ENCODE data around the gene RAP1GDS1.
"Not testable (repeated sequence)": the region's sequence is repeated elsewhere in the genome, so short reads cannot be mapped to it uniquely, and the experiment has no call there.

The RAP1GDS1 gene

GRCh38 chr4:98262431-98262830, 1.2 kb downstream of the RAP1GDS1 start:
- TF ChIP-seq GATA1 (IDR thresholded peaks at IDR 0.05; ENCODE audit: low read depth, low read length) (no peak), POLR2A (IDR thresholded peaks at IDR 0.05; ENCODE audit: low read length) (no peak)

GRCh38 chr4:98267498-98267897, 6.3 kb downstream of the RAP1GDS1 start:
- TF ChIP-seq GATA1 (IDR thresholded peaks at IDR 0.05; ENCODE audit: low read depth, low read length) (no peak), POLR2A (IDR thresholded peaks at IDR 0.05; ENCODE audit: low read length) (no peak)
- DNase-seq: no peak

More at GRCh38 chr4:98262431-98262830, 1.2 kb downstream of the RAP1GDS1 start:
- no peak for DNase-seq

- no peak for DNase-seq
- TF ChIP-seq GATA1 (IDR thresholded peaks at IDR 0.05; ENCODE audit: low read depth, low read length) (no peak), POLR2A (IDR thresholded peaks at IDR 0.05; ENCODE audit: low read length) (no peak)
These were observed 14.0 kb downstream of the RAP1GDS1 start for GRCh38 chr4:98275145-98275544.

GRCh38 chr4:98283219-98284189, 22.3 kb downstream of the RAP1GDS1 start:
- DNase-seq: no peak
- no peak for TF ChIP-seq GATA1 (IDR thresholded peaks at IDR 0.05; ENCODE audit: low read depth, low read length)
- TF ChIP-seq POLR2A (IDR thresholded peaks at IDR 0.05; ENCODE audit: low read length): no peak

- no peak for TF ChIP-seq POLR2A (IDR thresholded peaks at IDR 0.05; ENCODE audit: low read length)
- TF ChIP-seq GATA1 (IDR thresholded peaks at IDR 0.05; ENCODE audit: low read depth, low read length): no peak
These were observed 23.5 kb downstream of the RAP1GDS1 start for GRCh38 chr4:98284640-98285046.

GRCh38 chr4:98285676-98286075, 24.5 kb downstream of the RAP1GDS1 start:
- no peak for DNase-seq
- TF ChIP-seq GATA1 (IDR thresholded peaks at IDR 0.05; ENCODE audit: low read depth, low read length): no peak
- TF ChIP-seq POLR2A (IDR thresholded peaks at IDR 0.05; ENCODE audit: low read length): no peak

More at GRCh38 chr4:98284640-98285046, 23.5 kb downstream of the RAP1GDS1 start:
- no peak for DNase-seq

- no peak for DNase-seq
- TF ChIP-seq POLR2A (IDR thresholded peaks at IDR 0.05; ENCODE audit: low read length) (no peak), GATA1 (IDR thresholded peaks at IDR 0.05; ENCODE audit: low read depth, low read length) (no peak)
These were observed 26.1 kb downstream of the RAP1GDS1 start for GRCh38 chr4:98287328-98287727.

GRCh38 chr4:98288671-98289070, 27.5 kb downstream of the RAP1GDS1 start:
- not testable (repeated sequence) for DNase-seq

- peak; percentile 2 to 13 for DNase-seq
These were observed 28.2 kb downstream of the RAP1GDS1 start for GRCh38 chr4:98289375-98289774.

GRCh38 chr4:98290511-98290910, 29.3 kb downstream of the RAP1GDS1 start:
- DNase-seq: peak; percentile 41 to 72
- TF ChIP-seq POLR2A (IDR thresholded peaks at IDR 0.05; ENCODE audit: low read length): no peak
- no peak for TF ChIP-seq GATA1 (IDR thresholded peaks at IDR 0.05; ENCODE audit: low read depth, low read length)

More at GRCh38 chr4:98289375-98289774, 28.2 kb downstream of the RAP1GDS1 start:
- TF ChIP-seq GATA1 (IDR thresholded peaks at IDR 0.05; ENCODE audit: low read depth, low read length) (no peak), POLR2A (IDR thresholded peaks at IDR 0.05; ENCODE audit: low read length) (no peak)

- DNase-seq: no peak
- TF ChIP-seq GATA1 (IDR thresholded peaks at IDR 0.05; ENCODE audit: low read depth, low read length) (no peak), POLR2A (IDR thresholded peaks at IDR 0.05; ENCODE audit: low read length) (no peak)
These were observed 32.1 kb downstream of the RAP1GDS1 start for GRCh38 chr4:98293104-98293887.

GRCh38 chr4:98298022-98298421, 36.8 kb downstream of the RAP1GDS1 start:
- no peak for DNase-seq
- TF ChIP-seq GATA1 (IDR thresholded peaks at IDR 0.05; ENCODE audit: low read depth, low read length): no peak
- TF ChIP-seq POLR2A (IDR thresholded peaks at IDR 0.05; ENCODE audit: low read length): no peak

GRCh38 chr4:98300706-98301105, 39.5 kb downstream of the RAP1GDS1 start:
- no peak for DNase-seq
- TF ChIP-seq POLR2A (IDR thresholded peaks at IDR 0.05; ENCODE audit: low read length): no peak
- TF ChIP-seq GATA1 (IDR thresholded peaks at IDR 0.05; ENCODE audit: low read depth, low read length): no peak

- TF ChIP-seq GATA1 (IDR thresholded peaks at IDR 0.05; ENCODE audit: low read depth, low read length) (no peak), POLR2A (IDR thresholded peaks at IDR 0.05; ENCODE audit: low read length) (no peak)
- no peak for DNase-seq
These were observed 44.4 kb downstream of the RAP1GDS1 start for GRCh38 chr4:98305576-98305975.
